ENCODE data around the gene FEZF1. TPM values are rescaled to one million over a fixed set of nuclear protein-coding genes. Genes with fewer than 3 reads are reported as not detected.

The FEZF1 gene
- polyA plus RNA-seq (2012; ENCODE audit: missing spikeins): not detected

- DNase-seq (ENCODE audit: insufficient read length): no peak
- TF ChIP-seq TAF1 (IDR thresholded peaks at IDR 0.05; ENCODE audit: borderline replicate concordance, low read depth, low read length): no peak
- TF ChIP-seq POLR2AphosphoS5 (IDR thresholded peaks at IDR 0.05; ENCODE audit: low read depth, low read length): no peak
- TF ChIP-seq POLR2A (IDR thresholded peaks at IDR 0.05; ENCODE audit: low read depth, low read length): no peak
- FAIRE-seq: no peak
These were observed at the start of gene FEZF1 for GRCh38 chr7:122304319-122304975. TSS of gene FEZF1 (minus strand) at chr7:122304750. CDS start at chr7:122304437, 313 bp downstream.

- DNase-seq (ENCODE audit: insufficient read length) (no peak), FAIRE-seq (no peak)
- TF ChIP-seq POLR2A (IDR thresholded peaks at IDR 0.05; ENCODE audit: low read depth, low read length) (no peak), POLR2AphosphoS5 (IDR thresholded peaks at IDR 0.05; ENCODE audit: low read depth, low read length) (no peak), TAF1 (IDR thresholded peaks at IDR 0.05; ENCODE audit: borderline replicate concordance, low read depth, low read length) (no peak)
These were observed 47.9 kb upstream of the FEZF1 start for GRCh38 chr7:122352454-122352853.

- no peak for FAIRE-seq
- TF ChIP-seq TAF1 (IDR thresholded peaks at IDR 0.05; ENCODE audit: borderline replicate concordance, low read depth, low read length) (no peak), POLR2AphosphoS5 (IDR thresholded peaks at IDR 0.05; ENCODE audit: low read depth, low read length) (no peak), POLR2A (IDR thresholded peaks at IDR 0.05; ENCODE audit: low read depth, low read length) (no peak)
- no peak for DNase-seq (ENCODE audit: insufficient read length)
These were observed 46.2 kb upstream of the FEZF1 start for GRCh38 chr7:122350701-122351100.

DNA sequence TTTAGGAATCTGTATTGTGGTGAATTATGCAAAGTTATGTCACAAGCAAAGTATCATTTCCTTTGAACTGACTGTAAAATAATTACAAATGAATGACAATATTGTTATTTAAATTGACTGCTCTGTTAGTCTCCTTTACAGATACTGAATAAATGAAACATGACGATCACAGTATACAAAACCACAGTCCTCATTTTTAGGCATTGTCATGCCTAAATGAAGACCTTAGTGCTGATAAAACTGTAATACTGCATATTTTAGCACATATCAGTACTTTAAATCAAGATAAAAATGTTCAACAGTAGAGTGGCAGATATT, 39.7 kb upstream of the FEZF1 start:
- no peak for DNase-seq (ENCODE audit: insufficient read length)
- no peak for TF ChIP-seq TAF1 (IDR thresholded peaks at IDR 0.05; ENCODE audit: borderline replicate concordance, low read depth, low read length)
- TF ChIP-seq POLR2AphosphoS5 (IDR thresholded peaks at IDR 0.05; ENCODE audit: low read depth, low read length): no peak
- no peak for TF ChIP-seq POLR2A (IDR thresholded peaks at IDR 0.05; ENCODE audit: low read depth, low read length)
- no peak for FAIRE-seq

DNA sequence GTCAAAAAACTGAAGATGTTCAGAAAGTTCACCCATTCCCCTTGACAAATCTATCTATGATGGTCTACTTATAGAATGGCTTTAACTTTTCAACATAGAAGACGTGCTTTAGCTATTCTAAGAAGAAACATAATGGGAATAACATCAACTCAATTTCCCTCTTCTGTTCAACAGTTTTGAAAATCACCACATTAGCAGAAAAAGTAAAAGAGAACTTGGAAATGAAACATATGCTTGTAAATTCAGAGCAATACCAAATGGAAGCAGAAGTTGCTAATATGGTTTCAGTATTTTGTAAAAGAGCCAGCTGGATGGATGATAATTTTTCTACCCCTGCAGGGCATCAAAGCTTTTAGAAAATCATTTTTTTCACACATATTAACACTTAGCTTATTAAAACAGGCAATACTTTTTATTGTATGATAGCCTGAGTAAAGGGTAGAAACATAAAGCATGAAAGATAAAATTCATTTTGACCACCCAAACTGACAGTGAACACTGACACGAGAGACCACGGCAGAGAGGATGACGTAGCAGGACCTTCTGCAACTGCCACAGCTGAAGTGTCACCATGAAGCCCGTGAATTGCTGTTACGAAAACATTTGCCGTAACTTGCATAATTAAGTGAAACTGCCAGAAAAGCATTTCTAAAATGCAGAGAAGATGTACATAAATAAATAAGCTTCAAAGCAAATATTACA, 39.2 kb upstream of the FEZF1 start:
- FAIRE-seq (no peak), DNase-seq (ENCODE audit: insufficient read length) (no peak)
- TF ChIP-seq POLR2AphosphoS5 (IDR thresholded peaks at IDR 0.05; ENCODE audit: low read depth, low read length) (no peak), TAF1 (IDR thresholded peaks at IDR 0.05; ENCODE audit: borderline replicate concordance, low read depth, low read length) (no peak), POLR2A (IDR thresholded peaks at IDR 0.05; ENCODE audit: low read depth, low read length) (no peak)

DNA sequence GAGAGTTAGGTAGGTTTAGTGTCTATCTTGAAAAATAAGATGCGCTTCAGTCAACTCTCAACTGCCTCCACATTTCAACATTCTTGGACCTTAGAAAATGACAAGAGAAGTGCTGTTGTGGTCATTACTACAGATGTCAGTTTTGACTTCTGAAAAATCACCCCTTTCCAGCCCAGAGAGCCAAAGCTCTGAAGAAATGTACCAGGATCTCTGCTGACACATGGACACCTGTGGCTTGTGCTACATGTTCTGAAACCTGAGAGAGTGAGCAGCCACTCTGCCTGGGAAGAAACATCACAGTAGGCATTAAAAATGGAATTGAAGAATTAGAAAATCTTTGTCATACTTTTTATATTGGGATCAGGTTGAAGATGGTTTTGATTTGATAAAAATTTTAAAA, 35.9 kb upstream of the FEZF1 start:
- no peak for TF ChIP-seq POLR2A (IDR thresholded peaks at IDR 0.05; ENCODE audit: low read depth, low read length)
- no peak for TF ChIP-seq POLR2AphosphoS5 (IDR thresholded peaks at IDR 0.05; ENCODE audit: low read depth, low read length)
- TF ChIP-seq TAF1 (IDR thresholded peaks at IDR 0.05; ENCODE audit: borderline replicate concordance, low read depth, low read length): no peak
- DNase-seq (ENCODE audit: insufficient read length) (no peak), FAIRE-seq (no peak)

DNA sequence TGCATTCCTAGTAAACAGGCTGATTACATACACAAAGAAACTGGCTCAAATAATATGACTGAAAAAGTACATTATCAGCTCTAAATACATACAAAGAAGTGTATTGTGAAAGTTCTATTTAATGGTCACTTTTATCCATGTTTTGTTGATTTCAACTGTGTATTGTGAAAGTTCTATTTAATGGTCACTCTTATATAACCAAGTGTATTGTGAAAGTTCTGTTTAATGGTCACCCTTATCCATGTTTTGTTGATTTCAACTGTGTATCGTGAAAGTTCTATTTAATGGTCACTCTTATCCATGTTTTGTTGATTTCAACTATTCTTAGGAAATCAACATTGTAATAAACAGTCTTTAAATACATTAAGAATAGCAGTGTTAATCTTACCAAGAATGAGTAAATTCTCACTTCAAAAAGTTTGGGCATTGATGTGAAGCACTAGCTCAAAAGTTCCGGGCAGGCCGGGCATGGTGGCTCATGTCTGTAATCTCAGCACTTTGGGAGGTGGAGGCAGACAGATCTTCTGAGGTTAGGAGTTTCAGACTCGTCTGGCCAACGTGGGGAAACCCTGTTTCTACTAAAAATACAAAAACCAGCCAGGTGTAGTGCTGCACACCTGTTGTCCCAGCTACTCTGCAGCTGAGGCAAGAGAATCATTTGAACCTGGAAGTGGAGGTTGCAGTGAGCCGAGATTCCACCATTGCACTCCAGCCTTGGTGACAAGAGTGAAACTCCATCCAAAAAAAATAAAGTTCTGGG, 34.8 kb upstream of the FEZF1 start:
- FAIRE-seq: no peak
- no peak for DNase-seq (ENCODE audit: insufficient read length)
- TF ChIP-seq POLR2A (IDR thresholded peaks at IDR 0.05; ENCODE audit: low read depth, low read length) (no peak), TAF1 (IDR thresholded peaks at IDR 0.05; ENCODE audit: borderline replicate concordance, low read depth, low read length) (no peak), POLR2AphosphoS5 (IDR thresholded peaks at IDR 0.05; ENCODE audit: low read depth, low read length) (no peak)

DNA sequence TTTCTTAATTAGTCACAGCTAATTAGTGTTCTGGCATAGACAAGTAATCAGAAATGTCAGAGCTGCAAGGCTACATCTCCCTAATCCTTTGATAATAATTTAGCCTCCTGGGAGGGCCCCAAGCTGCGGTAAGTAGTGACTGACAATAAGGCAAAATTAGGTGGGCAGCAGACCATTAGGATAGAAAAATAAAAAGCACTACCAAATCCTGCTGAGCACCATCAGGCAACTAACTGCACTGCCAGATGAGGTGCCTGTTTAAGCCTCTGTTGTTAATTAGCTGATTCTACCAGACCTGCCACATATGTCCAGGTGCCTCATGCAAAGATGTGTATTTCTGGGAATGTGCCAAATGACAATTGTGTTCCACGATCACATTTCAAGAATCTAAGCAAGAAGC, 32.5 kb upstream of the FEZF1 start:
- FAIRE-seq (no peak), DNase-seq (ENCODE audit: insufficient read length) (no peak)
- TF ChIP-seq TAF1 (IDR thresholded peaks at IDR 0.05; ENCODE audit: borderline replicate concordance, low read depth, low read length) (no peak), POLR2A (IDR thresholded peaks at IDR 0.05; ENCODE audit: low read depth, low read length) (no peak), POLR2AphosphoS5 (IDR thresholded peaks at IDR 0.05; ENCODE audit: low read depth, low read length) (no peak)

GRCh38 chr7:122329145-122329802, 24.7 kb upstream of the FEZF1 start:
- DNase-seq (ENCODE audit: insufficient read length): no peak
- FAIRE-seq: no peak
- TF ChIP-seq TAF1 (IDR thresholded peaks at IDR 0.05; ENCODE audit: borderline replicate concordance, low read depth, low read length) (no peak), POLR2A (IDR thresholded peaks at IDR 0.05; ENCODE audit: low read depth, low read length) (no peak), POLR2AphosphoS5 (IDR thresholded peaks at IDR 0.05; ENCODE audit: low read depth, low read length) (no peak)

DNA sequence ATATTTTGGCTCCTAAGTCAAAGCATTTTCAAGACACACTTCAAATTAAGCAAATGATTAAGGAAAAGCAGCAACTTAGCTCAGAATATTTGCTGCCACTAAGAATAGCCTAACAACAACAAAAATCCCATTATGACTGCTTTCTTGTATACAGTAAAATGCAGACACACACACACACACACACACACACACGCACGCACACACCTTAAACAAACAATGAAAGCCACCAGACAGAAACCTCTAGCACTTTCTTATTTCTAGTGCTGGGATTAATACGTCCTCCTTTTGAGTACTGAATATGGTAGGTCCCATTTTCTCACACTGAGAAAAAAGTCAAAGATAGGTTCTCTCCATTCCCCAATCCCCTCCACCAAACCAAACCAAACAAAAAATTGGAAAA, 23.4 kb upstream of the FEZF1 start:
- no peak for DNase-seq (ENCODE audit: insufficient read length)
- TF ChIP-seq TAF1 (IDR thresholded peaks at IDR 0.05; ENCODE audit: borderline replicate concordance, low read depth, low read length) (no peak), POLR2A (IDR thresholded peaks at IDR 0.05; ENCODE audit: low read depth, low read length) (no peak), POLR2AphosphoS5 (IDR thresholded peaks at IDR 0.05; ENCODE audit: low read depth, low read length) (no peak)
- FAIRE-seq: no peak

All from GM12892 (cell line).